Tongue (tissue), 2 donors: ENCODE data around the gene ALOX5. TPM values are rescaled to one million over a fixed set of nuclear protein-coding genes. Genes with fewer than 3 reads are reported as not detected.
"Not testable (repeated sequence)": the region's sequence is repeated elsewhere in the genome, so short reads cannot be mapped to it uniquely, and the experiment has no call there.

ENCODE experiments used
- DNase-seq: peaks from one replicate; pipeline ENCODE4 v3.0.0-alpha.2; 2015
- total RNA-seq: library from RNA; depleted of rRNA; stranded (reverse); fragments of >200 nt; gene quantifications from one replicate; pipeline ENCODE4 v1.2.3, GENCODE V29; 2014

ALOX5 gene
- total RNA-seq, 1 donor from 2014 or later, result 12.4 TPM

DNA sequence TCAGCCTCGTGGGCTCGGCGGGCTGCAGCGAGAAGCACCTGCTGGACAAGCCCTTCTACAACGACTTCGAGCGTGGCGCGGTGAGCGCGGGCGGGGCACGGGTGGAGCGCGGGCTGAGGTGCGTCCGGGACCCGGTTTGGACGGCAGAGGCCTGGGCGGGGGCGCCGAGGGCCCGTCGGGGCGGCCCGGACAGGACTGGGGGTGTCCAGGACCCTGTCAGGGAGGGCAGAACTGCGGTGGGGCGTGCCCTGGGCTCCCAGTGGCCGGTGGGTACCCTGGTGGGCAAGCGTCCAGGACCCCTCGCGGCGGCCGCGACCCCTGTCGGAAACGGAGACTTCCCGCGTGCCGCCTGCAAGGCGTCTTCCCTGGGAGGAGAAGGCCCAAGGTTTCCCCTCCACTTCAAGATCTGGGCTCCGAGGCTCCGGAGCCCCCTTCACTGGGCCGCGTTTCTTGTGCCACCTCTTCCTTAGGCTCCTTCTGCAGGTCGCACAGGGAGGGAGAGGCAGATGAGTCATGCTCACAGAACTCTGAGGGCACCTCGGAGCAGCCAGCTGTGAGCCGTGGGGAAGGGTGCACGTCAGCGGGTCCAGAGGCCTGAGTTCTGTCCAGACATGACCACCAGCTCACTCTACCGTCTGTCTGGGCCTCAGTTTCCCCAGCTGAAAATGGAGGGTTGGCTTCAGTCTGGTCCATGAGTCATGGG is 485 bp downstream of the ALOX5 start:
- no peak for DNase-seq

DNA sequence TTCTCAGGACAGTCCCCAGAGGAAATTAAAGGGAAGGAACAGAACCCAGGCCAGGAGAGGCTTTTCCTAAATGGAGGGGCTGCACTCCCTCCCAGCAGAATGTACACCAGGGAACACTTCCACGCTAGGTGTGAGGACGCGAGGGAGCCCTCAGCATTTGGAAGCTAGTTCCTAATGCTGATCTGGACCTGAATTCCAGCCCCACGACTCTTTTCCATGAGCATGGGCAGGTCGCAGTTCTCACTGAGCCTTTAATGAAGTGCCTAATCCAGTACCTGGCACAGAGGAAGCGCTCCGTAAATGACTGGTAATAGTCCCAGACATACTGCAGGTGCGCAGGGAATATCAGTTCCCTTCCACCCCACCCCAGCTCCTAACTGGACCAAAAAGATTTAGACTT is 1.1 kb downstream of the ALOX5 start:
- no peak for DNase-seq

DNA sequence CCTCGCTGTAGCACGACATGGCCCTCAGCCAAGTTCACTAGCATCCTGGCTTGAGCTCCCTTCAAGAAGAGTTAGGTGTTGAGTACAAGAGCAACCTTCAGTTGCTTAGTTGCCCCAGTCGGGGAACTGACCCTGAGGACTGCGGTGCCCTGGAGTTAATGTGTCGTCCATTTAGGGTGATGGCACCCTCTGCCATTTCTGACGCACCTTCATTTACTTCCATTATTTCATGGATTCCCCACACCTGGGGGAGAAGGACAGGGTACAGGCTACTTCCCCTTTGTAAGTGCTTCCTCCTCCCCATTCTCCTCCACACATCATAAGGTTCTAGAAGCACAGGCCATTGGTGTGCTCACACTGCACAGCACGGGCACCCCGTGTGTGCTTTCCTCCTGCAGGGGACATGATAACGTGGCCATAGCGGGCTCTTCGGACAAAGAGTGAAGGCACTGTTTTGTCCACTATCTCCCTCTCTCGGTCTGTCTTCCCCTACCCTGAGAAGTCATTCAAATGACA is 1.8 kb downstream of the ALOX5 start:
- DNase-seq, result no peak

DNA sequence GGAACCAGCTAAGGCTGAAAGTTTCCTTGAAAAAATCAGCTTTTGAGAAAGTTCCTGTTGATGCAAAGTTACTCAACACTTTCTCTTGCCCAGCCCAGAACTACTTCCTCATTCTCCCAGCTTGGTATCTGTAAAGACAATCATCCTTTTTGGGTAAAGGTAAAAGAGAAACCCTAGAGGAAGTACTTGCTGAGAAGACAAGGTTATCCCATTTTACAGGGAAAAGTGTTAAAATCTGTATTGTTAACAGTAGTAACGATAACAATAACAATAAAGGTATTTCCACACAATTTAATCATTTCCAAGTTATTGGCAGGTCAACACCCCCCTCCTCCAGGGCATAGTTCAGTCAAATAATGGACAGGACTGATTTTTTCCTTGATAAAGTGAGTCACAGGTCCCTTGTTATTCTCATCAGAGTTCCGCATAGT is 2.4 kb downstream of the ALOX5 start:
- DNase-seq, result no peak

DNA sequence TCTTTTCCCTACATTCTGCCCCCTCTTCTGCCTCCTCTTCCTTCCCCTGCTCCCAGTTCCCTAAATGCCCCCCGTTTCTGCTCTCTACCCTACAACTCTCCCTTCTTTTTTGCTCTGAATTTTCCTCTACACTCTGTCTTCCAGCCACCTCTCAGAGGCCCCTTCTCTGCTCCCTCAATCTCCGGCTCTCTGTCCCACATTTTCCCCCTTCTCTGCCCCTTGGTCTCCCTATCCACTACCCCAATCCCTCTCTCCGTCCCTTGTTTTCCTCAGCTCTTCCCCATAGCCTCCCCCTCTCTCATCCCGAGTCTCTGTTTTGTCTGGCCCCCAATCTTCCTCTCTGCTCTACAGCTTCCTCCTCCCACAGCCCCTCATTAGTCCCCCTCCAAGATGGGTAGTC is 3.3 kb downstream of the ALOX5 start:
- DNase-seq, result no peak

DNA sequence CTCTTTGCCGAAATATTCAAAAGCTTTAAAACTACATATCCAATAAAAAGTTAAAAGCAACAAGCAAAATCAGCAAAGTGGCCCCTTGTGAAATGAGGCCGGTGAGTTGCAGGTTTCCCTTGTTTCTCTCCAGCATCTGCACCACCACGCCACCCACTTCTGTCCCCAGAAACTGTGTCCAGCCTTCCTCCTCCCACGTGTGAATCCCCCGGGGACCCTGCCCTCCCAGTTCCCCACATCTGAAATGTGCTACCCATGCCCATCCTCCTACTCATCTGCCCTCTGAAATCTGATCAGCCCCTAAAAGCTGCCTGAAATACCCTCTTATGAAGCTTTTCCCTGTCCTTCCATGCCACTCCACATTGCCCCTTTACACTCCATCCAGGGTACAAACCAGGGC is 3.8 kb downstream of the ALOX5 start:
- no peak for DNase-seq

DNA sequence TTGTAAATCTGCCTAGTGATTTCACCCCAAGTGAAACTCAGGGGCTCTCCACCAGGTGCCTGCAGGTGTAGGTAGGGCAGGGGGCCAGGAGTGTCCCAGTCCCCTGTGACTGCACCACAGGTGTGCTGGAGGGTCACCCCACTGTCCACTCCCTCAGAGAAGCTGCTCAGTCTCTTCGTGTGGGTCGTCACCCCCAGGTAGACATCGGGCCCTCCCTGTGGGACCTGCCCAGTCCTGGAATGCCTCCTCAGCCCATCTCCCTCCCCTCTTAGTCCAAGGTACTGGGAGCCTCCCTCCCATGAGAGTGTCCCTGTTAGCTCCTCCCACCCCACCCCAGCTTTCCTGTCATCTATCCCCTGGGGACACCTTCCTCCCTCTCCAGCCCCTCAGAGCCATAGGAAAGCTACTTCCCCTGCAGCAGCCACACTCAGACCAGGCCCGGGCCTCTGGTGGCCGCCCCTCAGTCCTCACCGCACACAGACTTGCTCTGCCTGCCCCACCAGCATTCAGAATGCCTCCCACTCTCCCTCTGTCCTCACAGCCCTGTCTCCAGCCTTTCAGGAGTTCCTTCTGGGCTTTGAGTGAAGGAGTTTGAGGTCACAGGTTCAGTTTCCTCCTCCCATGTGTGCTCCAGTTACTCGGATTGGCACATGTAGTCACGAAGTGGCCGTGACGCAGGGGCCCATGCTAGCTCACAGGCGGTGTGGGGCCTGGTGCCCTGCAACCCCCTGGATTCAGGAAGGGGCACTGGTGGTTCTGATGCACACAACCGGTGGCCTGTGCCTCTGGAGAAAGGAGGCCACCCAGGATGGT is 5.1 kb downstream of the ALOX5 start:
- DNase-seq, result no peak

DNA sequence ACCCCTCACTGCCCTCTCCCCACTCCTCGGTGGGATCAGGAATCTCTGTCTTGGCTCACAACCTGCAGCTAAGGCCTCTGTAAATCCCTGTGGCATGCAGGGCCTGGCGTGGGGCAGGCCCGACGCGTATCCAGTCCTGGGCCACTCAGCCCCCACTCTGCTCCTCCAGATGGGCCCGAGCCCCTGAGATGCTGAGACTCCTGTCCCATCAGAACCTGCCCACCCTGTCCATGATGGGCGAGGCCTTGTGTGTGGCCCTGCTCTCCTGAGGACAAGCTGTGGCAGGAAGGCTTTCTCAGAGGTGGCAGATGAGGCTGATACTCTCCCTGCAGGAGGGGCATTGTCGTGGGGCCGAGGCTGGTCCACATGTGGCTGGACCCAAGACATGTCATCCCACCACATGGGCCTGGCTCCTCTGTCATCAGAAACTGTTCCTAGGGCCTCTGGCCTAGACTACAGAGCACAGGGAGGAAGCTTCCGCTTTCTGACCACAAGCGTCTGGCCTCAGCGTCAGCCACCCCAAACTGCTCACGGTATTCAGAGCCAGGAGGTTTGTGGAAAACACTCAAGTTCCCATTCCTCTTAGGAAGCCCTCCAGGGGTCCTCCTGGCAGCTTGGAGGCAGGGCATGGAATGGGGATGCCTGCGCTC is 6.0 kb downstream of the ALOX5 start:
- no peak for DNase-seq

DNA sequence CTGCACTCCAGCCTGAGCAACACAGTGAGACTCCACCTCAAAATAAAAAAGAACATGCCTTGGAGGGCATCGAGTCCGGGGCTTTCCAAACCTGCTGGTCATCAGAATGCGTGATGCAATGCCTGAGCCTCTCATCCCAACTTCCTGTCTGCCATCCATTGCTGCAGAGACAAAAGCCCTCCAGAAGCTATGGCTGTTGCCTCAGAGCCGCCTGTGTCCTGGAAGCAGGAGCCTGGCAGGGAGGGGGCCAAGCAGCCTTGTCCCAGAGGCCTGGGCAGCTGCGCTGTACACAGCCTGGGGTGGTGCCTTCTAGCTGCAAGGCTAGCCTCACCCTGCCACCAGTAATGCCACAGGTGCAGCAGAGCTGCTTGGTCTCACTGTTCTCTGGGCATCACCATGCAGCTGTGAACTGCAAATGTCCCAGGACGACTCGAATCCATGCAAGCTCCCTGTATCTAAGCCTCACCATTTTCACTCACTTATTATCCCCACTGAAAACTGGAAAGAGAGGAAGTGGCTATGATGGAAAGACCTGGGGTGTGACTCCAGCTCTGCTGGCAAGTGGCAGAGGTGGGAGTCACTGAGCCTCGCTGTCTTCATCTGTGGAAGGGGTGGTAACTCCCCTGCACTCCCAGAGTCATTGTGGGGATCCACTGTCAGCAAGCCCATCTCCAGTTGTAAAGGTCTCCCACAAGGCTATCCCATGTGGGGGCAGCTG is 7.0 kb downstream of the ALOX5 start:
- DNase-seq, result no peak

DNA sequence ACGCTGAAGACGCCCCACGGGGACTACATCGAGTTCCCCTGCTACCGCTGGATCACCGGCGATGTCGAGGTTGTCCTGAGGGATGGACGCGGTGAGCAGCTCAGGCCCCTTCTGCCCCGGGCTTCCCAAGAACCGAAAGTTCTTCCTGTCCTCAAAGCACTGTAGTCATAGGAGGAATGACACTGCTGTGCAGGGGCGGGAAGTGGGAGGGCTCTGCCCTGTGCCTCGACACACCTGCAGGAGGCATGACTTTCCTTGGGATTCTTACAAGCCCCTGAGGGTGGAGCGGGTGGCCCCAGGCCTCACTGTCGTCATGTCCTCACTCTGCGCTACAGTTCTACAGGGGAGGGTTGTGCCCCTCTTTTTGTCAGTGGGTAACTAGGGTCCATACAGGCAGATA is 8.6 kb downstream of the ALOX5 start:
- DNase-seq, result no peak

DNA sequence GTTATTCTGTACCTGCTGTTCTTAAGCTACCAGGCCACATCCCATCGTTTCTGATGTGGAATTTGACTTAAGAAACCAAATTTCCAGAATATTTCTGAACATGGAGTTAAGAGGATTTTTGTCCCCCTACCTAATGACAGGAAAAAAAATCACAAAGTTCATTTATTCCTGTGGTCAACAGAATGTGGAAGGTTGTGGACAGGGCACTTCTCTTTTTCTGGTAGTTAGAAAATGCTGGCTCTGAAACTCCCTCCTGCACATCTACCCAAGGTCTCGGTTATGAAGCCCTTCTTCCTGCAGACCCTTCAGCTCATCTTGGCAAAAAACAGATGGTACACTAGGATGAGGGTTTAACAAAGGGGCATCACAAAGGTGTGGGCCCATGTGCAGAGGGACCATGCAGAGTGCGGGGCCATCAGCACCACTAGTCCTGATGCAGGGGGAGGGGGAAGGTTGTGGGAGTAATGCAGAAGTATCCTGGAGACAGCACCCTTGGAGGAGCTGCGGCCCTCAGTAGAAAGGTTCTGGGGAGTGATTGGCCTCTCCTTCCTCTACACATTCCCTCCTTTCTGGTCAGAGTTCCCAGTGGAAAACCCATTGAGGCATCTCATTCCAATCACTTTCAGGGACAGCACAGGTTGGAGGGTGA is 9.8 kb downstream of the ALOX5 start:
- DNase-seq, result no peak

DNA sequence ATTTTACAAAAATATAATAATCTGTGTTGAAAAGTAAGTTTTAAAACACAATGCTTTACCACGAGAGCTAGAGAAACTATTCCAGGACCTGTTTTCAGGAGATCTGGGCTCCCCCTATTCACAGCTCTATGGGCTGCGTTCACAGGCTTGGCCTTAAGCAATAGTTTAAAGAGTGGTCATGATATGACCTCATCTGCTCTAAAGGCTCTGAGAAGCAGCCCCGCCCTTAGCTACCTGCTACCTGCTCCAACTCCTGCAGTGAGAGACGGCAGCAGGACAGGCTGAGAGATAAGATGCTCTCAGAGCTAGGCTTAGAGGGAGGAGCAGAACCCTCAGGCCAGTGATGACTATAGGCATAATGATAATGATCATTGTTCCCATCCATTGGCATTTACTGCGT is 12.6 kb downstream of the ALOX5 start:
- no peak for DNase-seq

DNA sequence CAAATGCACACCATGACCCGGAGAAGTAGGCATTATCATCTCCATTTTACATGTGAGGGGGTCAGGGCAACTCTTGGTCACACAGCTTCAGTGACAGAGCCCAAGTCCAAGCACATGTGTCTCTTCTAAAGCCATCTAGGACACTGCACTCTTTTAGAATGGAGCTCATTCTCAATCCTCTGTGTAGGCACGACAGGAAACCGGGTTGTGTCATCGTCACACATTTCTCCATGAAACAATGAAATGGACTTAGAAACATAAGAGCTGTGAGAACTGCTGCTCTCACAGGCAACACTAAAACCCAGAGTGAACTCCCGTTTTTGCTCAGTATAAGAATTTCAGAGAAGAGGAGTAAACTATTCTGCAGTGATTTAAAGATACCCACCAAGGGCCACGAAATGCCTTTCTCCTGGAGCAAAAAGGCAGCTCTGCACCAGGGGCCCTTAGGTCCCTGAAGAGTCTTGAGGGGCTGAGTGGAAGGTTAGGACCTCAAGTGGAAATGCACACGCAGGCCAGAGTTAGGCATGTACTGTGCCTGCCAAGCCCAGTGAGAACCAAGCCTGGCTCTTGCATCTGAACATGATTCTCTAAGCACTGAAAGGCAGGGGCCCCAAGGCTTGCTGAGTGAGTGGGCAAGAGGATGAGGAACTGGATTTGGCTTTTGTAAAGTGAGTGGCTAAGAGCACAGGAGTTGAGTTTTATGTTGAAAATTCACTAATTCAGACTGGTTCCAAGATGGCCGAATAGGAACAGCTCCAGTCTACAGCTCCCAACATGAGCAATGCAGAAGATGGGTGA is 13.3 kb downstream of the ALOX5 start:
- DNase-seq, result no peak

DNA sequence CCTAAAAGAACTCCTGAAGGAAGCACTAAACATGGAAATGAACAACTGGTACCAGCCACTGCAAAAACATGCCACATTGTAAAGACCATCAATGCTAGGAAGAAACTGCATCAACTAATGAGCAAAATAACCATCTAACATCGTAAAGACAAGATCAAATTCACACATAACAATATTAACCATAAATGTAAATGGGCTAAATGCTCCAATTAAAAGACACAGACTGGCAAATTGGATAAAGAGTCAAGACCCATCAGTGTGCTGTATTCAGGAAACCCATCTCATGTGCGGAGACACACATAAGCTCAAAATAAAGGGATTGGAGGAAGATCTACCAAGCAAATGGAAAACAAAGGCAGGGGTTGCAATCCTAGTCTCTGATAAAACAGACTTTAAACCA is 15.7 kb downstream of the ALOX5 start:
- DNase-seq, result not testable (repeated sequence)

DNA sequence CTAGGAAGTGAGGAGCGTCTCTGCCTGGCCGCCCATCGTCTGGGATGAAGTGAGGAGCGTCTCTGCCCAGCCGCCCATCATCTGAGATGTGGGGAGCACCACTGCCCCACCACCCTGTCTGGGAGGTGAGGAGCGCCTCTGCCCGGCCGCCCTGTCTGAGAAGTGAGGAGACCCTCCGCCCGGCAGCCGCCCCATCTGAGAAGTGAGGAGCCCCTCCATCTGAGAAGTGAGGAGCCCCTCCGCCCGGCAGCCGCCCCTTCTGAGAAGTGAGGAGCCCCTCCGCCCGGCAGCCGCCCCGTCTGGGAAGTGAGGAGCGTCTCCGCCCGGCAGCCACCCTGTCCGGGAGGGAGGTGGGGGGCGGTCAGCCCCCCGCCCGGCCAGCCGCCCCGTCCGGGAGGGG is 17.6 kb downstream of the ALOX5 start:
- DNase-seq, result not testable (repeated sequence)

DNA sequence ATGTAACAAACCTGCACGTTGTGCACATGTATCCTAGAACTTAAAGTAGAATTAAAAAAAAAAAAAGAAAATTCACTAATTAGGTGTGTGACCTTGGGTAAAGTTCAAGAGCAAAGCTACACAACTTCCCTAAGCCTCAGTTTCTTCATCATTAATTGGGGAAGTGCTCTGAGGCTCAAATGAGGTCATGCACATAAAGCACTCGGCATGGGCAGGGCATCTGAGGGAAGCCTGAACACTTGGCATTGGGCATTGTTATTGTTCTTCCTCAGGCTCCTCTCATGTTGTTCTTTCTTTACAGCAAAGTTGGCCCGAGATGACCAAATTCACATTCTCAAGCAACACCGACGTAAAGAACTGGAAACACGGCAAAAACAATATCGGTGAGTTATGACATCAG is 21.5 kb downstream of the ALOX5 start:
- no peak for DNase-seq

DNA sequence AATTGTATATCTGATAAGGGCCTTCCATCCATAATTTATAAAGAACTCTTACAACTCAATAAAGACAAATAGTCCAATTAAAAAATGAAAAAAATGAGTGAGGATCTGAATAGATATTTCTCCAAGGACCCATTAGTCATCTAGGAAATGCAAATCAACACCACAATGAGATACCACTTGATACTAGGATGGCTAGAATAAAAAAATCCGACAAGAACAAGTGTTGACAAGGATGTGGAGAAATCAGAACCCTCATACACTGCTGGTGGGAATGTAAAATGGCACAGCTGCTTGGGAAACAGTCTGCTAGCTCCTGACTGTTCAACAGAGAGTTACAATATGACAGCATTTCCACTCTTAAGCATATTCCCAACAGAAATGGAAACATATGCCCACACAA is 24.6 kb downstream of the ALOX5 start:
- DNase-seq, result no peak

DNA sequence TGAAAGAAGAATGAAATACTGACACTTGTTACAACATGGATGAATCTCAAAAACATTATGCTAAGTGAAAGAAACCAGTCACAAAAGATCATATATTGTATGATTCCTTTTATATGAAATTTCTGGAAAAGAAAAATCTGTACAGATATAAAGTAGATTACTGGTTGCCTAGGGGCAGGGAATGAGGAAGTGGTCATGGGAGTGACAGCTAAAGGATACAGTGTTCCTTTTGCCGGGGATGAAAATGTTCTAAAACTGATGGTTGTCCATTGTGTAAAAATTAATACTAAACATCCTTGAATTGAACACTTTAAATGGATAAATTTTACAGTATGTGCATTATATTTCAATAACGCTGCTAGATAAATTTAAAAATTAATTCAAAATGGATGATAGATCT is 25.1 kb downstream of the ALOX5 start:
- no peak for DNase-seq

DNA sequence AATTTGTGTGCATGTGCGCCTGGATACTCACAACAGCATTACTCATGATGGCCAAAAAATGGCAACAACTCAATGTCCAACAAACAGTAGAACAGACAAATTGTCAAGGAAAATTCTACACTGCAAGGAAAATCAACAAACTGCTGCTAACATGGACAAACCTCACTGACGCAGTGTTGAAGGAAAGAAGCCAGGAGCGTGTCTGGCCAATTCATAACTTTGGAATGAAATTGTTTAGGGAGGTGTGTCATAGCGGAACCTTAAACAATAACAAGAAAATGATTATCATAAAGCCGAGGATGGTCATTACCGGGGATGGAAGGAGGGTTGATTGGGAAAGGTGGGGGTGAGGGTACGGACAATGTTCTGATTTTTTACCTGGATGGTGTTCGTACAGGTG is 29.1 kb downstream of the ALOX5 start:
- no peak for DNase-seq

DNA sequence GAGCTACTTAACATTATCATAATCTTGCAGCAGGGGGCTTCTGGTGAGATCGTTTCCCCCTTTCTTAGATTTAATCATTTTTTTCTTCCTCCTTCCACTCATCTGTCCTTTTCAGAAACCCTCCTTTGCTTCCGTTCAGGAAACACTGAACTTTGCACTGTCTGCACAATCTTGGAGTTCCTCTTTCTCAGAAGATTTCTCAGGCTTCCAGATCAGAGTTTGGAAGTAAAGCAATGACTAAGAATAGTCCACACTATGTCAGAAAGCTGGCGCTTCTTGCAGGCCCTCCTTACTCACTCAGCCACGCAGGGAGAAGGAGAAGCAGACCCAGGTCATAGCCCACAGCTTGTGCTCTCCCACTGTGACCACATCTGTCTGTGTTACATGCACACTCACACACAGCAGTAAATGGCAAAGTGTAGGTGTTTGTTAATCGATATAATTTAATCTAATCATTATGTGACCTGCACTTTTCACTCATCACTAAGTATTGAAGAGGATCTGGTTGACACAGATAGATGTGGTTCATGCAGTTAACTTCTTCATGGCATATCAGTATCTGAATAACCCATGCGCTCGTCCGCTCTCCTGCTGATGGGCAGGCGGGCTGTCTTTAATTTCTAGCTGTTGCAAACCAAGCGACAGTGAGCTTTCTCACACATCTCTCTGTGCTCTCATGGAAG is 30.2 kb downstream of the ALOX5 start:
- DNase-seq, result no peak

DNA sequence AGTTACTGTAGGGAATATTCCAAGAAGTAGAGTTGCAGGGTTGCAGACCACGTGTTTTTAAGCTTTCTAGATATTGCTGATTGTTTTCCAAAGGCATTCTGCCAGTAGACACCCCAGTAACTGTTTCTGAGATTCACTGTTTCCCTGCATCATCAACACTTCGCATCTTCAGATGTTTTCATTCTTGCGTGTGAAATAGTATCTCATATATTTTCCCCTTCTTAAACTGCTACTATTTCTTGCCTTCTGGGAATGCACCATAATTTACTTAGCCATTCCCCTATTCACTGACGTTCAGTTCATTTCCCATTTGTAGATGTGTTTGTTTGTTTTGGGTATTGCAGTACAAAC is 30.7 kb downstream of the ALOX5 start:
- DNase-seq, result no peak
